ENCODE data around the gene CES4A.

DNA sequence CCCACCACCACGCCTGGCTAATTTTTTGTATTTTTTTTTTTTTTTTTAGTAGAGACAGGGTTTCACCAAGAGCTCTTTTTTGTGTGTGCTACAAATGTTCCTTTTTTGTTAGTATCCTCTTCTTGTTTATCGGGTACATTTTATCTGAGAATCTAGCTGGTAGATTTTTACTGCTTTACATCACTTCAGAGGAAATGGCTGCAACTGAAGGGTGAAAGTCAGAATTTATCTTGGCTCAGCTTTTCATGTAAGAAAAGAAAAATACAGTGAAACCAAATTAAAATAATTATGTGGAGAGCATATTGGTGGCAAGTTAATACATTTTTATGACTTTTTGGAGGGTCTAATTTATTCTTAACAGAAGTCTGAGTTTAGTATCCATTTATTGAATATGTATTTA is 66.5 kb downstream of the CES4A start:
- no peak for TF ChIP-seq POLR2A (IDR thresholded peaks at IDR 0.05)
- no peak for TF ChIP-seq CTCF (IDR thresholded peaks at IDR 0.05)
